Liver (tissue), 3 donors: ENCODE results near the gene ROR1.

ENCODE experiments used
- ATF3 ChIP-seq: IDR thresholded peaks from 2 replicates; pipeline ENCODE4 v1.6.1; 2016; ENCODE audit warnings: antibody characterized with exemption
- EGR1 ChIP-seq, 2 donors: IDR thresholded peaks; 2 replicates each; pipeline ENCODE4 v1.6.1; 2016 to 2018; ENCODE audit warnings: antibody characterized with exemption in 2 of 2, low read depth in 2 of 2
- GABPA ChIP-seq, 2 donors: IDR thresholded peaks in 1 of 2; conservative IDR thresholded peaks in 1 of 2; 2 replicates each; pipeline ENCODE4 v1.6.1; 2016; ENCODE audit warnings: antibody characterized with exemption in 2 of 2, mild to moderate bottlenecking in 1 of 2, moderate library complexity in 1 of 2
- HNF4G ChIP-seq: IDR thresholded peaks from 2 replicates; pipeline ENCODE4 v1.6.1; 2016; ENCODE audit warnings: antibody characterized with exemption
- JUND ChIP-seq, 2 donors: IDR thresholded peaks; 2 replicates each; pipeline ENCODE4 v1.6.1; 2016; ENCODE audit warnings: antibody characterized with exemption in 2 of 2
- RAD21 ChIP-seq, 2 donors: IDR thresholded peaks; 2 replicates each; pipeline ENCODE4 v1.6.1; 2016; ENCODE audit warnings: antibody characterized with exemption in 2 of 2, mild to moderate bottlenecking in 2 of 2
- RXRA ChIP-seq, 2 donors: IDR thresholded peaks; 2 replicates each; pipeline ENCODE4 v1.6.1; 2017 to 2018; ENCODE audit warnings: antibody characterized with exemption in 2 of 2, mild to moderate bottlenecking in 1 of 2
- TAF1 ChIP-seq: conservative IDR thresholded peaks from 2 replicates; pipeline ENCODE4 v1.6.1; 2016; ENCODE audit warnings: antibody characterized with exemption, mild to moderate bottlenecking
- YY1 ChIP-seq: IDR thresholded peaks from 2 replicates; pipeline ENCODE4 v1.6.1; 2016; ENCODE audit warnings: antibody characterized with exemption, mild to moderate bottlenecking
- TF ChIP-seq, protein P1 (sequence below): fragments of 150-350 bp; IDR thresholded peaks from 2 replicates; pipeline ENCODE4 v1.5.1; 2017; ENCODE audit warnings: improper control_type of control experiment, low read depth, low read length; ENCODE audit not compliant: missing input control
- TF ChIP-seq, protein P2 (sequence below): IDR thresholded peaks from 2 replicates; pipeline ENCODE4 v1.6.1; 2016; ENCODE audit warnings: antibody characterized with exemption
- TF ChIP-seq, protein P3 (sequence below): IDR thresholded peaks from 2 replicates; pipeline ENCODE4 v1.6.1; 2016; ENCODE audit warnings: antibody characterized with exemption
- donor health status: healthy.
- donor health status: healthy.

DNA sequence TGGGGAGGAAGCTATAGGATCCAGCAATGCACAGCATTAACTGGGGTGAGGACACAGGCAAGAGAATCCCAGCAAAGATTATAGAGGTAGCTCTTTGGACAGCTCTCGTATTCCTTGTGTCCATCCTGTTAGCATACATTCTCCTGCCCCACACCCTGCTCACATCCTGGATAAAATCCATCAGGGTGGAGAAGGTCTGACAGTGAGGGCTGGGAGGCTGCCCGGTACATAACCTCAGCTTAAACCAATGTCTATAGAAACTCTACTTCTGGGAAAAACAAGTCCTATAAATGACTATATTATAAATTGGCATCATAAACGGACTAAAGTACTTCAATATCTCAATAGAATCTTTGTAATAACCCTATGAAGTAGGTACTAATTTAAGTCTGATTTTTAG lies 392.8 kb downstream of the ROR1 start:
- TF ChIP-seq, protein P1, sequence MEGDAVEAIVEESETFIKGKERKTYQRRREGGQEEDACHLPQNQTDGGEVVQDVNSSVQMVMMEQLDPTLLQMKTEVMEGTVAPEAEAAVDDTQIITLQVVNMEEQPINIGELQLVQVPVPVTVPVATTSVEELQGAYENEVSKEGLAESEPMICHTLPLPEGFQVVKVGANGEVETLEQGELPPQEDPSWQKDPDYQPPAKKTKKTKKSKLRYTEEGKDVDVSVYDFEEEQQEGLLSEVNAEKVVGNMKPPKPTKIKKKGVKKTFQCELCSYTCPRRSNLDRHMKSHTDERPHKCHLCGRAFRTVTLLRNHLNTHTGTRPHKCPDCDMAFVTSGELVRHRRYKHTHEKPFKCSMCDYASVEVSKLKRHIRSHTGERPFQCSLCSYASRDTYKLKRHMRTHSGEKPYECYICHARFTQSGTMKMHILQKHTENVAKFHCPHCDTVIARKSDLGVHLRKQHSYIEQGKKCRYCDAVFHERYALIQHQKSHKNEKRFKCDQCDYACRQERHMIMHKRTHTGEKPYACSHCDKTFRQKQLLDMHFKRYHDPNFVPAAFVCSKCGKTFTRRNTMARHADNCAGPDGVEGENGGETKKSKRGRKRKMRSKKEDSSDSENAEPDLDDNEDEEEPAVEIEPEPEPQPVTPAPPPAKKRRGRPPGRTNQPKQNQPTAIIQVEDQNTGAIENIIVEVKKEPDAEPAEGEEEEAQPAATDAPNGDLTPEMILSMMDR = no peak
- TF ChIP-seq JUND (IDR thresholded peaks at IDR 0.05) = no peak
- no peak for TF ChIP-seq RAD21 (IDR thresholded peaks at IDR 0.05)
- TF ChIP-seq, protein P2, sequence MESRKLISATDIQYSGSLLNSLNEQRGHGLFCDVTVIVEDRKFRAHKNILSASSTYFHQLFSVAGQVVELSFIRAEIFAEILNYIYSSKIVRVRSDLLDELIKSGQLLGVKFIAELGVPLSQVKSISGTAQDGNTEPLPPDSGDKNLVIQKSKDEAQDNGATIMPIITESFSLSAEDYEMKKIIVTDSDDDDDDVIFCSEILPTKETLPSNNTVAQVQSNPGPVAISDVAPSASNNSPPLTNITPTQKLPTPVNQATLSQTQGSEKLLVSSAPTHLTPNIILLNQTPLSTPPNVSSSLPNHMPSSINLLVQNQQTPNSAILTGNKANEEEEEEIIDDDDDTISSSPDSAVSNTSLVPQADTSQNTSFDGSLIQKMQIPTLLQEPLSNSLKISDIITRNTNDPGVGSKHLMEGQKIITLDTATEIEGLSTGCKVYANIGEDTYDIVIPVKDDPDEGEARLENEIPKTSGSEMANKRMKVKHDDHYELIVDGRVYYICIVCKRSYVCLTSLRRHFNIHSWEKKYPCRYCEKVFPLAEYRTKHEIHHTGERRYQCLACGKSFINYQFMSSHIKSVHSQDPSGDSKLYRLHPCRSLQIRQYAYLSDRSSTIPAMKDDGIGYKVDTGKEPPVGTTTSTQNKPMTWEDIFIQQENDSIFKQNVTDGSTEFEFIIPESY = no peak
- TF ChIP-seq TAF1 = no peak
- TF ChIP-seq, protein P3, sequence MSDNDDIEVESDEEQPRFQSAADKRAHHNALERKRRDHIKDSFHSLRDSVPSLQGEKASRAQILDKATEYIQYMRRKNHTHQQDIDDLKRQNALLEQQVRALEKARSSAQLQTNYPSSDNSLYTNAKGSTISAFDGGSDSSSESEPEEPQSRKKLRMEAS = no peak
- no peak for TF ChIP-seq GABPA (IDR thresholded peaks at IDR 0.05 in 1 of 2, conservative IDR thresholded peaks at IDR 0.05 in 1 of 2)
- TF ChIP-seq ATF3 = no peak
- TF ChIP-seq RXRA (IDR thresholded peaks at IDR 0.05) = no peak
- TF ChIP-seq HNF4G = no peak
- no peak for TF ChIP-seq EGR1 (IDR thresholded peaks at IDR 0.05; ENCODE audit: low read depth in 2 of 2)
- TF ChIP-seq YY1 = no peak
